GM12878 (cell line): ENCODE results near the gene NAA25. TPM values are rescaled to one million over a fixed set of nuclear protein-coding genes. Genes with fewer than 3 reads are reported as not detected.

Source experiments
- ATAC-seq: fragments of 200-7000 bp; cut with Tn5 transposase; 3 replicates; pipeline ENCODE4 v1.9.1; 2020; ENCODE audit warnings: mild to moderate bottlenecking, moderate library complexity
- BruUV-seq: library from RNA; stranded (reverse); fragments of 400-500 nt; replicated peaks from 2 replicates; lab custom pipeline; 2021; lab: Mats Ljungman, UMichigan
- CTCF ChIA-PET: fragments of 300-600 bp; sonication (Branson Sonifier 250); formaldehyde crosslinking; extraction: SDS; loops from one replicate; lab custom pipeline; 2021; ENCODE audit warnings: inconsistent platforms; lab: Yijun Ruan, JAX
- POLR2A ChIA-PET: fragments of 350-600 bp; formaldehyde crosslinking; extraction: SDS; loops from one replicate; lab custom pipeline; 2021; ENCODE audit warnings: inconsistent platforms; lab: Charles Lee
- RAD21 ChIA-PET: fragments of 300-600 bp; sonication (Branson Sonifier 250); formaldehyde crosslinking; loops from one replicate; lab custom pipeline; 2023; ENCODE audit warnings: antibody characterized with exemption; ENCODE audit not compliant: unreplicated experiment; lab: Charles Lee
- SMC1A ChIA-PET: fragments of 300-600 bp; sonication (Branson Sonifier 250); formaldehyde crosslinking; loops from one replicate; lab custom pipeline; 2023; ENCODE audit not compliant: unreplicated experiment, uncharacterized antibody; lab: Charles Lee
- DNase-seq: peaks from one replicate; pipeline ENCODE4 v3.0.0-alpha.2; 2011; ENCODE audit warnings: low read depth, low spot score
- FAIRE-seq: peaks from 3 replicates; lab custom pipeline; 2011; peaks lifted over from hg19 to GRCh38; lab: Jason Lieb, UNC
- H2AFZ ChIP-seq: 2 replicates; pipeline ENCODE4 v1.6.0; 2011; ENCODE audit warnings: low read depth, low read length, control low read depth; ENCODE audit not compliant: control insufficient read depth
- H3K27ac ChIP-seq: 2 replicates; pipeline ENCODE4 v1.5.1; 2011; ENCODE audit warnings: control low read depth; ENCODE audit not compliant: control insufficient read depth, insufficient read depth
- H3K27me3 ChIP-seq, 2 experiments: replicated peaks in 1 of 2; 2 replicates each; pipeline versions ENCODE4 v1.6.0 to v1.6.1; 2011; ENCODE audit warnings: low read length in 1 of 2; ENCODE audit not compliant: control insufficient read depth in 2 of 2, insufficient read depth in 2 of 2
- H3K36me3 ChIP-seq, 2 experiments: 2 replicates each; pipeline ENCODE4 v1.5.1; 2011; ENCODE audit warnings: low read length in 1 of 2; ENCODE audit not compliant: control insufficient read depth in 2 of 2, insufficient read depth in 2 of 2
- H3K4me1 ChIP-seq: 2 replicates; pipeline ENCODE4 v1.6.1; 2011; ENCODE audit warnings: mild to moderate bottlenecking, low read length, moderate library complexity, mixed read lengths; ENCODE audit not compliant: control insufficient read depth, insufficient read depth
- H3K4me2 ChIP-seq: 2 replicates; pipeline ENCODE4 v1.6.0; 2011; ENCODE audit warnings: control low read depth; ENCODE audit not compliant: control insufficient read depth, insufficient read depth
- H3K4me3 ChIP-seq: fragments of 200-600 bp; sonication (generic); 2 replicates; pipeline ENCODE4 v1.5.1; 2016
- H3K79me2 ChIP-seq: 2 replicates; pipeline ENCODE4 v1.6.0; 2011; ENCODE audit warnings: low read length; ENCODE audit not compliant: control insufficient read depth, insufficient read depth
- H3K9ac ChIP-seq: 2 replicates; pipeline ENCODE4 v1.8.0; 2011; ENCODE audit warnings: low read length, control low read depth, mixed read lengths; ENCODE audit not compliant: control insufficient read depth, insufficient read depth
- H3K9me3 ChIP-seq: replicated peaks from 3 replicates; pipeline ENCODE4 v1.5.1; 2011; ENCODE audit warnings: mild to moderate bottlenecking, low read length; ENCODE audit not compliant: control insufficient read depth, insufficient read depth
- H4K20me1 ChIP-seq: 2 replicates; pipeline ENCODE4 v1.6.0; 2011; ENCODE audit not compliant: control insufficient read depth, insufficient read depth
- BCL11A ChIP-seq: IDR thresholded peaks from 2 replicates; pipeline ENCODE4 v1.6.1; 2011; ENCODE audit warnings: low read depth, low read length
- CREB1 ChIP-seq: IDR thresholded peaks from 2 replicates; pipeline ENCODE4 v1.6.1; 2012; ENCODE audit warnings: low read depth, mild to moderate bottlenecking, inconsistent platforms
- JUNB ChIP-seq: IDR thresholded peaks from 2 replicates; pipeline ENCODE4 v1.6.1; 2016; ENCODE audit warnings: antibody characterized with exemption, mild to moderate bottlenecking
- MTA3 ChIP-seq: IDR thresholded peaks from 2 replicates; pipeline ENCODE4 v1.6.1; 2012; ENCODE audit warnings: low read length, inconsistent platforms, borderline replicate concordance
- NR2C2 ChIP-seq: IDR thresholded peaks from 2 replicates; pipeline ENCODE4 v1.6.1; 2011; ENCODE audit warnings: borderline replicate concordance, low read depth; ENCODE audit not compliant: control insufficient read depth, insufficient read length
- PAX8 ChIP-seq: fragments of 450-650 bp; IDR thresholded peaks from 2 replicates; pipeline ENCODE4 v1.6.1; 2017; ENCODE audit warnings: mild to moderate bottlenecking, moderate library complexity
- SIN3A ChIP-seq: IDR thresholded peaks from 2 replicates; pipeline ENCODE4 v1.6.1; 2012; ENCODE audit warnings: low read depth, low read length, improper control_type of control experiment
- SMAD1 ChIP-seq: fragments of 450-650 bp; IDR thresholded peaks from 2 replicates; pipeline ENCODE4 v1.6.1; 2018; ENCODE audit warnings: mild to moderate bottlenecking, low read depth; ENCODE audit not compliant: partially characterized antibody
- SMAD5 ChIP-seq: IDR thresholded peaks from 2 replicates; pipeline ENCODE4 v1.6.1; 2016; ENCODE audit warnings: antibody characterized with exemption, low read depth
- SREBF1 ChIP-seq: IDR thresholded peaks from 2 replicates; pipeline ENCODE4 v1.6.1; 2012; ENCODE audit warnings: mild to moderate bottlenecking, low read length
- TAF1 ChIP-seq: IDR thresholded peaks from 2 replicates; pipeline ENCODE4 v1.6.1; 2011; ENCODE audit warnings: mild to moderate bottlenecking, low read depth, low read length, borderline replicate concordance
- TCF12 ChIP-seq: IDR thresholded peaks from 2 replicates; pipeline ENCODE4 v1.6.1; 2011; ENCODE audit warnings: low read depth, mild to moderate bottlenecking, low read length
- WGBS: methylation state at CpG from one replicate; pipeline ENCODE4 v1.1.6; 2016; ENCODE audit warnings: low lambda C conversion rate; ENCODE audit not compliant: insufficient replicate concordance, insufficient coverage; ENCODE audit errors: missing lambda C conversion rate; 5-methylcytosine and 5-hydroxymethylcytosine counted together
- in situ Hi-C: fragments of 300-500 bp; cut with MboI; formaldehyde crosslinking; loops from 9 replicates; pipeline ENCODE4 v1.14.3; 2018; ENCODE audit warnings: mixed read lengths
- intact Hi-C: fragments of 100-400 bp; cut with micrococcal nuclease; formaldehyde crosslinking; loops from one replicate; pipeline ENCODE4 v1.14.2; 2022; ENCODE audit not compliant: unreplicated experiment
- polyA plus RNA-seq, 11 experiments: library from polyadenylated mRNA; depleted of rRNA in 4 of 11; unstranded in 6 of 11; stranded (reverse) in 5 of 11; fragments of >200 nt; fragmentation: Nextera tagmentation in 4 of 11; fragmentation: Illumina TruSeq in 1 of 11; extraction: Ambion mirVana in 4 of 11; extraction: Trizol in 1 of 11; gene quantifications; 1 replicate in 1 of 11; 2 replicates in 10 of 11; pipeline versions ENCODE4 v1.2.1 to v1.2.3, GENCODE V29; 2011 to 2016; ENCODE audit warnings: inconsistent platforms in 2 of 11, missing spikeins in 2 of 11, low read depth in 1 of 11
- total RNA-seq, 4 experiments: library from RNA; depleted of rRNA in 3 of 4; stranded (reverse); fragments of >200 nt in 3 of 4; fragmentation: Illumina TruSeq in 1 of 4; extraction: Trizol in 1 of 4; gene quantifications; 2 replicates each; pipeline versions ENCODE4 v1.2.1 to v1.2.3, GENCODE V29; 2013 to 2021
- TF ChIP-seq, protein P1 (sequence below): fragments of 450-650 bp; IDR thresholded peaks from 2 replicates; pipeline ENCODE4 v1.6.1; 2017; ENCODE audit warnings: mild to moderate bottlenecking, moderate library complexity
- TF ChIP-seq, protein P2 (sequence below): IDR thresholded peaks from 2 replicates; pipeline ENCODE4 v1.6.1; 2012; ENCODE audit warnings: low read depth, low read length, improper control_type of control experiment
- TF ChIP-seq, protein P3 (sequence below): fragments of 450-650 bp; IDR thresholded peaks from 2 replicates; pipeline ENCODE4 v1.6.1; 2018; ENCODE audit warnings: mild to moderate bottlenecking, low read depth, moderate library complexity; ENCODE audit not compliant: partially characterized antibody

NAA25 gene
- total and polyA plus RNA-seq, 10 of the 15 experiments (the other 5 are each of a cell fraction or from before 2014, with no cell fraction given), result 15.0 to 39.2 (median 29.4) TPM

DNA sequence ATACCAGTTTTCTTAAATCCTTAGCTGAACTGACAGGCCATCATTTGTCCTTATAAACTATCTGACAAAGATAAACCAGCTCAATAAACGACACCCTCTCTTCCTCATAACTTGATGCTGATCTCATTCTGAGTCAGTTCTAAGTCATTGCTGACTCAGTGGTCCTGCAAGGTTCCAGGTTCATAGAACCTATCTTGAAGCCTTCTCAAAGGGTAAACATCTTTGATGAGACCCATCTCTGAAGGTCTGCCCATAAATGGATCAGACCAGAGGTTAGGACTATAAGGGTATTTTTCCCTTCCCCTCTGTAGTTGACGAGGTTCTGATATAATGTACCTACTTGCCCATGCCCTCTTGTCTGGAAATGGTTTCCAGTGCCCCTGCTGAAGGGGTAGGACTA is 11.9 kb downstream of the NAA25 start:
- FAIRE-seq, result peak; percentile 52
- CTCF ChIA-PET, result interaction anchor here (0.9 to 3.5 kb wide), 4 partner anchors 10 to 290 kb away, joined by 3 to 19 read pairs (median 4); partner anchors contain the start of gene NAA25
- Histone ChIP-seq H3K36me3 (peaks cover 4 to 6% of the 10 kb centered on the region in 2 experiments; a peak in 3 of 4 replicates), H3K9me3 (no peaks in the 10 kb centered on the region), H2AFZ (no peak overlapping the region), H3K4me2 (peak overlapping the region; percentile 66), H3K4me1 (peaks cover 20% of the 10 kb centered on the region), H3K79me2 (peaks cover 54% of the 10 kb centered on the region), H3K27me3 (no peaks in the 10 kb centered on the region), H3K4me3 (peak overlapping the region; percentile 29; the same call in 1 of the 2 replicates), H3K9ac (peak overlapping the region; percentile 8; the same call in 1 of the 2 replicates), H3K27ac (peak overlapping the region; percentile 75), H4K20me1 (no peaks in the 10 kb centered on the region)
- no TSS peak for BruUV-seq
- no peak for DNase-seq
- intact Hi-C loops (no loop called here), in situ Hi-C loops (no loop called here)
- WGBS, result 9% methylated on average over 2 of the region's 2 CpGs
- POLR2A ChIA-PET, result interaction anchor here (0.6 to 3.3 kb wide), 6 partner anchors 10 to 83 kb away, joined by 3 to 34 read pairs (median 6); partner anchors contain the start of genes ERP29, TMEM116 and TRAFD1
- SMC1A ChIA-PET, result interaction anchor here (0.7 to 4.4 kb wide), 9 partner anchors 11 to 36 kb away, joined by 3 to 35 read pairs (median 5); partner anchors contain the start of genes NAA25 and TRAFD1
- no peak for TF ChIP-seq SMAD1
- 0 out of 2 replicates have a peak, but pooled peaks have one; percentile 13 for TF ChIP-seq BCL11A
- no peak for TF ChIP-seq PAX8
- TF ChIP-seq, protein P1, sequence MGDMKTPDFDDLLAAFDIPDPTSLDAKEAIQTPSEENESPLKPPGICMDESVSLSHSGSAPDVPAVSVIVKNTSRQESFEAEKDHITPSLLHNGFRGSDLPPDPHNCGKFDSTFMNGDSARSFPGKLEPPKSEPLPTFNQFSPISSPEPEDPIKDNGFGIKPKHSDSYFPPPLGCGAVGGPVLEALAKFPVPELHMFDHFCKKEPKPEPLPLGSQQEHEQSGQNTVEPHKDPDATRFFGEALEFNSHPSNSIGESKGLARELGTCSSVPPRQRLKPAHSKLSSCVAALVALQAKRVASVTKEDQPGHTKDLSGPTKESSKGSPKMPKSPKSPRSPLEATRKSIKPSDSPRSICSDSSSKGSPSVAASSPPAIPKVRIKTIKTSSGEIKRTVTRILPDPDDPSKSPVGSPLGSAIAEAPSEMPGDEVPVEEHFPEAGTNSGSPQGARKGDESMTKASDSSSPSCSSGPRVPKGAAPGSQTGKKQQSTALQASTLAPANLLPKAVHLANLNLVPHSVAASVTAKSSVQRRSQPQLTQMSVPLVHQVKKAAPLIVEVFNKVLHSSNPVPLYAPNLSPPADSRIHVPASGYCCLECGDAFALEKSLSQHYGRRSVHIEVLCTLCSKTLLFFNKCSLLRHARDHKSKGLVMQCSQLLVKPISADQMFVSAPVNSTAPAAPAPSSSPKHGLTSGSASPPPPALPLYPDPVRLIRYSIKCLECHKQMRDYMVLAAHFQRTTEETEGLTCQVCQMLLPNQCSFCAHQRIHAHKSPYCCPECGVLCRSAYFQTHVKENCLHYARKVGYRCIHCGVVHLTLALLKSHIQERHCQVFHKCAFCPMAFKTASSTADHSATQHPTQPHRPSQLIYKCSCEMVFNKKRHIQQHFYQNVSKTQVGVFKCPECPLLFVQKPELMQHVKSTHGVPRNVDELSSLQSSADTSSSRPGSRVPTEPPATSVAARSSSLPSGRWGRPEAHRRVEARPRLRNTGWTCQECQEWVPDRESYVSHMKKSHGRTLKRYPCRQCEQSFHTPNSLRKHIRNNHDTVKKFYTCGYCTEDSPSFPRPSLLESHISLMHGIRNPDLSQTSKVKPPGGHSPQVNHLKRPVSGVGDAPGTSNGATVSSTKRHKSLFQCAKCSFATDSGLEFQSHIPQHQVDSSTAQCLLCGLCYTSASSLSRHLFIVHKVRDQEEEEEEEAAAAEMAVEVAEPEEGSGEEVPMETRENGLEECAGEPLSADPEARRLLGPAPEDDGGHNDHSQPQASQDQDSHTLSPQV, result no peak
- TF ChIP-seq JUNB, result peak; percentile 38; the same call in 1 of the 2 replicates
- TF ChIP-seq SREBF1, result no peak
- peak; percentile 4; the same call in 1 of the 2 replicates for TF ChIP-seq SMAD5
- no peak for TF ChIP-seq SIN3A
- peak; percentile 69; the same call in 1 of the 2 replicates for TF ChIP-seq CREB1
- no peak for TF ChIP-seq TAF1
- TF ChIP-seq, protein P2, sequence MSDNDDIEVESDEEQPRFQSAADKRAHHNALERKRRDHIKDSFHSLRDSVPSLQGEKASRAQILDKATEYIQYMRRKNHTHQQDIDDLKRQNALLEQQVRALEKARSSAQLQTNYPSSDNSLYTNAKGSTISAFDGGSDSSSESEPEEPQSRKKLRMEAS, result no peak
- TF ChIP-seq, protein P3, sequence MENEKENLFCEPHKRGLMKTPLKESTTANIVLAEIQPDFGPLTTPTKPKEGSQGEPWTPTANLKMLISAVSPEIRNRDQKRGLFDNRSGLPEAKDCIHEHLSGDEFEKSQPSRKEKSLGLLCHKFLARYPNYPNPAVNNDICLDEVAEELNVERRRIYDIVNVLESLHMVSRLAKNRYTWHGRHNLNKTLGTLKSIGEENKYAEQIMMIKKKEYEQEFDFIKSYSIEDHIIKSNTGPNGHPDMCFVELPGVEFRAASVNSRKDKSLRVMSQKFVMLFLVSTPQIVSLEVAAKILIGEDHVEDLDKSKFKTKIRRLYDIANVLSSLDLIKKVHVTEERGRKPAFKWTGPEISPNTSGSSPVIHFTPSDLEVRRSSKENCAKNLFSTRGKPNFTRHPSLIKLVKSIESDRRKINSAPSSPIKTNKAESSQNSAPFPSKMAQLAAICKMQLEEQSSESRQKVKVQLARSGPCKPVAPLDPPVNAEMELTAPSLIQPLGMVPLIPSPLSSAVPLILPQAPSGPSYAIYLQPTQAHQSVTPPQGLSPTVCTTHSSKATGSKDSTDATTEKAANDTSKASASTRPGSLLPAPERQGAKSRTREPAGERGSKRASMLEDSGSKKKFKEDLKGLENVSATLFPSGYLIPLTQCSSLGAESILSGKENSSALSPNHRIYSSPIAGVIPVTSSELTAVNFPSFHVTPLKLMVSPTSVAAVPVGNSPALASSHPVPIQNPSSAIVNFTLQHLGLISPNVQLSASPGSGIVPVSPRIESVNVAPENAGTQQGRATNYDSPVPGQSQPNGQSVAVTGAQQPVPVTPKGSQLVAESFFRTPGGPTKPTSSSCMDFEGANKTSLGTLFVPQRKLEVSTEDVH, result no peak
- TF ChIP-seq MTA3, result no peak
- TF ChIP-seq TCF12, result no peak
- TF ChIP-seq NR2C2, result no peak
- peak; percentile 67 for ATAC-seq
- RAD21 ChIA-PET, result interaction anchor here (0.6 to 4.1 kb wide), 4 partner anchors 11 to 35 kb away, joined by 3 to 35 read pairs (median 4); partner anchors contain the start of gene NAA25
